ENCODE data around the gene DENND11. TPM values are rescaled to one million over a fixed set of nuclear protein-coding genes. Genes with fewer than 3 reads are reported as not detected.
"Not testable (repeated sequence)": the region's sequence is repeated elsewhere in the genome, so short reads cannot be mapped to it uniquely, and the experiment has no call there.

DENND11 gene
- total RNA-seq, 1 donor = 7.6 TPM

DNA sequence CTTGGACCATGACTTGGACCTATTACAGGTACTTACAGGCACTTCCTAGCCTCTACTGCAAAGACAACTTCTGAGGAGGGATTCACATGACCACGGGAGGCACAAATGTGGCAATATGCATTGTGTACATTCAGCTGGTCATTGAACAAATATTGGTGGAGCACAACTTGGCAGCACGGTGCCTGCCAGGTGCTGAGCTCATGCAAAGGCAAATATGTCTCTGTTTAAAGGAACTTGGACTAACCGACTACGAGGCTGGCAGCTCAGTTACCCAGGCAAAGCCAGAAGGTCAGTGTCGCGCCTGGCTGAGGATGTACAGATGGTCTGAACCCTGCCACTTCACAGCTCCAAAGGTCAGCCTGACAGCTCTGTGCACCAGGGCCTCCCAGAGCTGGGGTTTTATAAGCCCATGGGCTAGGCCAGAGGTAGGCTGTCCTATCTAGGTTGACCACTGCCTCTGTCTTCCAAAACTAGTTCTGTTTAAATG, 6.1 kb downstream of the DENND11 start:
- Histone ChIP-seq H3K4me2 (ENCODE audit: insufficient read depth, low read length) (no peak overlapping the region), H3K79me2 (ENCODE audit: insufficient read depth, low read length) (peaks cover 7% of the 10 kb centered on the region), H3K27me3 (ENCODE audit: insufficient read depth, low read length) (no peaks in the 10 kb centered on the region), H3K27ac (ENCODE audit: low read depth, low read length) (no peak overlapping the region), H3K4me3 (ENCODE audit: insufficient read depth, low read length) (no peak overlapping the region), H3K36me3 (ENCODE audit: insufficient read depth, low read length) (no peaks in the 10 kb centered on the region), H3K9me3 (ENCODE audit: low read depth, low read length) (no peaks in the 10 kb centered on the region), H3K4me1 (ENCODE audit: insufficient read depth, low read length) (peaks cover 12% of the 10 kb centered on the region), H2AFZ (ENCODE audit: low read length) (no peak overlapping the region), H4K20me1 (ENCODE audit: insufficient read depth, low read length) (peaks cover 34% of the 10 kb centered on the region)
- TF ChIP-seq, protein P1, sequence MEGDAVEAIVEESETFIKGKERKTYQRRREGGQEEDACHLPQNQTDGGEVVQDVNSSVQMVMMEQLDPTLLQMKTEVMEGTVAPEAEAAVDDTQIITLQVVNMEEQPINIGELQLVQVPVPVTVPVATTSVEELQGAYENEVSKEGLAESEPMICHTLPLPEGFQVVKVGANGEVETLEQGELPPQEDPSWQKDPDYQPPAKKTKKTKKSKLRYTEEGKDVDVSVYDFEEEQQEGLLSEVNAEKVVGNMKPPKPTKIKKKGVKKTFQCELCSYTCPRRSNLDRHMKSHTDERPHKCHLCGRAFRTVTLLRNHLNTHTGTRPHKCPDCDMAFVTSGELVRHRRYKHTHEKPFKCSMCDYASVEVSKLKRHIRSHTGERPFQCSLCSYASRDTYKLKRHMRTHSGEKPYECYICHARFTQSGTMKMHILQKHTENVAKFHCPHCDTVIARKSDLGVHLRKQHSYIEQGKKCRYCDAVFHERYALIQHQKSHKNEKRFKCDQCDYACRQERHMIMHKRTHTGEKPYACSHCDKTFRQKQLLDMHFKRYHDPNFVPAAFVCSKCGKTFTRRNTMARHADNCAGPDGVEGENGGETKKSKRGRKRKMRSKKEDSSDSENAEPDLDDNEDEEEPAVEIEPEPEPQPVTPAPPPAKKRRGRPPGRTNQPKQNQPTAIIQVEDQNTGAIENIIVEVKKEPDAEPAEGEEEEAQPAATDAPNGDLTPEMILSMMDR (IDR thresholded peaks at IDR 0.05; ENCODE audit: extremely low read depth, low read depth, low read length) = no peak
- DNase-seq (ENCODE audit: insufficient read length, low spot score, missing footprints) = no peak

DNA sequence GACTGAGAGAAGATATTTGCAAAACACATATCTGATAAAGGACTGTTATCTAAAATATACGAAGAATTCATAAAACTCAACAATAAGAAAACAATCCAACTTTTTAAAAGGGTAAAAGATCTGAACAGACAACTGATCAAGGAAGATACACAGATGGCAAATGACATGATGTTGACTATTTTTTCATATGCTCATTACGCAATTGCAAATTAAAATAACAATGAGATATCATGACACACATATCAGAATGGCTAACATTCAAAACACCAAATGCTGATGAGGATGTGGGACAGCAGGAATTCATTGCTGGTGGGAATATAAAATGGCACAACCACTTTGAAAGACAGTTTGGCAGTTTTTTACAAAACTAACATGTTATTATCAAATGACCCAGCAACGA, 8.9 kb downstream of the DENND11 start:
- no peak overlapping the region for H3K4me2 ChIP-seq (ENCODE audit: insufficient read depth, low read length)
- TF ChIP-seq, protein P1 (IDR thresholded peaks at IDR 0.05; ENCODE audit: extremely low read depth, low read depth, low read length) = no peak
- no peak overlapping the region for H3K4me3 ChIP-seq (ENCODE audit: insufficient read depth, low read length)
- no peaks in the 10 kb centered on the region for H3K9me3 ChIP-seq (ENCODE audit: low read depth, low read length)
- peaks cover 9% of the 10 kb centered on the region for H3K79me2 ChIP-seq (ENCODE audit: insufficient read depth, low read length)
- H2AFZ ChIP-seq (ENCODE audit: low read length) = no peak overlapping the region
- H3K27me3 ChIP-seq (ENCODE audit: insufficient read depth, low read length) = no peaks in the 10 kb centered on the region
- H3K36me3 ChIP-seq (ENCODE audit: insufficient read depth, low read length) = no peaks in the 10 kb centered on the region
- peaks cover 6% of the 10 kb centered on the region for H3K4me1 ChIP-seq (ENCODE audit: insufficient read depth, low read length)
- peaks cover 34% of the 10 kb centered on the region for H4K20me1 ChIP-seq (ENCODE audit: insufficient read depth, low read length)
- no peak for DNase-seq (ENCODE audit: insufficient read length, low spot score, missing footprints)
- H3K27ac ChIP-seq (ENCODE audit: low read depth, low read length) = no peak overlapping the region

DNA sequence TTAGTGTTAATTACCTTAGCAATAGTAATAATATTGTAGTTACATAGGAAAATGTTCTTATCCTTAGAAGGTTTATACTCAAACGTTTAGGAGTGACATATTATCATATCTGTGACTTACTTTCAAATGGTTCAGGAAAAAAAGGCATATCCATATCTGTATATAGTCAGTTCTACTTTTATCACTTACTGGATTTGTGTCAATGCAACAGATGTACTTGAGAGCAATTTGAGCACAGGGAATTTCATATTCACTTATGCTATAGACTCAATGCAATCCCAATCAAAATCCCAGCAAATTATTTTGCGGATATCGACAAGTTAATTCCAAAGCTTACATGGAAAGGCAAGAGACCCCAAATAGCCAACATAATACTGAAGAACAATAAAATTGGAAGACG, 10.0 kb downstream of the DENND11 start:
- H3K4me3 ChIP-seq (ENCODE audit: insufficient read depth, low read length) = no peak overlapping the region
- H3K27ac ChIP-seq (ENCODE audit: low read depth, low read length) = no peak overlapping the region
- peaks cover under 1% of the 10 kb centered on the region for H3K4me1 ChIP-seq (ENCODE audit: insufficient read depth, low read length)
- TF ChIP-seq, protein P1 (IDR thresholded peaks at IDR 0.05; ENCODE audit: extremely low read depth, low read depth, low read length) = no peak
- no peaks in the 10 kb centered on the region for H3K36me3 ChIP-seq (ENCODE audit: insufficient read depth, low read length)
- H2AFZ ChIP-seq (ENCODE audit: low read length) = no peak overlapping the region
- H3K27me3 ChIP-seq (ENCODE audit: insufficient read depth, low read length) = no peaks in the 10 kb centered on the region
- H3K79me2 ChIP-seq (ENCODE audit: insufficient read depth, low read length) = peaks cover 9% of the 10 kb centered on the region
- no peak overlapping the region for H3K4me2 ChIP-seq (ENCODE audit: insufficient read depth, low read length)
- no peak for DNase-seq (ENCODE audit: insufficient read length, low spot score, missing footprints)
- no peaks in the 10 kb centered on the region for H3K9me3 ChIP-seq (ENCODE audit: low read depth, low read length)
- H4K20me1 ChIP-seq (ENCODE audit: insufficient read depth, low read length) = peaks cover 33% of the 10 kb centered on the region

DNA sequence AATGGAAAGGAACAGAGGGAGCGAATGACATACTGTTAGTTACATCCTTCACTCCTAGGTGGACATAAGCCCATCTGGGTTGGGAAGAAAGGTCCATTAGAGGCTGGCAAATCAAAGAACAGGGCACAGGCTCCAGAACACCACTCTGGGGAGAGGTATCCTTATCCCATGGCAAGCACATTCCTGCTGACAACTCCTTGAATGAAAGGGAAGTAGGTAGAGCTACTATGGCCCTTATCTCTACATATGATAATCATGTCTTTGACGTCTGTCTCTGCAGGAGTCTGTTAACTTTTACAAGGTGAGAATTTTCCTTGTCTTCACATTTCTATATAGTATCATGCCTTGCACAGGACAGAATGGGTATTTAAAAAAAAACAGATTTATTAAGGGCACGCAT, 10.4 kb downstream of the DENND11 start:
- no peak for DNase-seq (ENCODE audit: insufficient read length, low spot score, missing footprints)
- H3K4me2 ChIP-seq (ENCODE audit: insufficient read depth, low read length) = no peak overlapping the region
- H3K36me3 ChIP-seq (ENCODE audit: insufficient read depth, low read length) = no peaks in the 10 kb centered on the region
- H2AFZ ChIP-seq (ENCODE audit: low read length) = no peak overlapping the region
- H3K9me3 ChIP-seq (ENCODE audit: low read depth, low read length) = no peaks in the 10 kb centered on the region
- TF ChIP-seq, protein P1 (IDR thresholded peaks at IDR 0.05; ENCODE audit: extremely low read depth, low read depth, low read length) = no peak
- no peak overlapping the region for H3K27ac ChIP-seq (ENCODE audit: low read depth, low read length)
- H3K79me2 ChIP-seq (ENCODE audit: insufficient read depth, low read length) = peaks cover 9% of the 10 kb centered on the region
- no peak overlapping the region for H3K4me3 ChIP-seq (ENCODE audit: insufficient read depth, low read length)
- H3K4me1 ChIP-seq (ENCODE audit: insufficient read depth, low read length) = peaks cover 3% of the 10 kb centered on the region
- H4K20me1 ChIP-seq (ENCODE audit: insufficient read depth, low read length) = peaks cover 32% of the 10 kb centered on the region
- H3K27me3 ChIP-seq (ENCODE audit: insufficient read depth, low read length) = no peaks in the 10 kb centered on the region

DNA sequence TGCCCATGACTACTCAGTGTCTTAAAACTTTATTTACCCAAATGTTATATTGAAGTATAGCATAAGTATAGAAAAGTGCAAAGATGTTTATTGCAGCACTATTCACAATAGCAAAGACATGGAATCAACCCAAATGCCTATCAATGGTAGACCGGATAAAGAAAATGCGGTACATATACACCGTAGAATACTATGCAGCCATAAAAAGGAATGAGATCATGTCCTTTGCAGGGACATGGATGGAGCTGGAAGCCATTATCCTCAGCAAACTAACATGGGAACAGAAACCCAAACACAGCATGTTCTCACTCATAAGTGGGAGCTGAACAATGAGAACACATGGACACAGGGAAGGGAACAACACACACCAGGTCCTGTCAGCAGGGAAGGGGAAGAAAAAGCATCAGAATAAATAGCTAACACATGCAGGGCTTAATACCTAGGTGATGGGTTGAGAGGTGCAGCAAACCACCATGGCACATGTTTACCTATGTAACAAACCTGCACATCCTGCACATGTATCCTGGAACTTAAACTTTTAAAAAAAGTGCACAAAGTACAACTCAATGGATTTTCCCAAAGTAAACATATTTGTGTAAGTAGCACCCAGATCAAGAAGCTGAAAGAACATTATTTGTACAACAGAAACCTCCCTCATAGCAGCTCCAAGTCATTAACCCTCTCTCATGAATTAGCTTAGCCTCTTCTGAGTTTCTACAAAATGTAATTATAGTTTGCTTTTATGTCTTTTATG, 12.7 kb downstream of the DENND11 start:
- DNase-seq (ENCODE audit: insufficient read length, low spot score, missing footprints); H3K36me3 ChIP-seq (ENCODE audit: insufficient read depth, low read length); H3K79me2 ChIP-seq (ENCODE audit: insufficient read depth, low read length): not testable (repeated sequence)

More for the DNA sequence above, 12.7 kb downstream of the DENND11 start:
- not testable (repeated sequence) for H3K27me3 ChIP-seq (ENCODE audit: insufficient read depth, low read length); H3K4me2 ChIP-seq (ENCODE audit: insufficient read depth, low read length); H2AFZ ChIP-seq (ENCODE audit: low read length); H3K4me1 ChIP-seq (ENCODE audit: insufficient read depth, low read length); H3K9me3 ChIP-seq (ENCODE audit: low read depth, low read length); H3K4me3 ChIP-seq (ENCODE audit: insufficient read depth, low read length); H3K27ac ChIP-seq (ENCODE audit: low read depth, low read length)
- H4K20me1 ChIP-seq (ENCODE audit: insufficient read depth, low read length) = peaks cover 23% of the 10 kb centered on the region

Measured in osteoblast (primary cell).